TTC549 (cell line): Measurements from ENCODE around the gene MAP6D1.

ENCODE experiments used
- FAIRE-seq: peaks from 2 replicates; lab custom pipeline; 2012; peaks lifted over from hg19 to GRCh38; lab: Jason Lieb, UNC

MAP6D1 gene

GRCh38 chr3:183823963-183824362 is 1.4 kb downstream of the MAP6D1 start:
- no peak for FAIRE-seq

GRCh38 chr3:183822631-183823030 is 2.7 kb downstream of the MAP6D1 start:
- FAIRE-seq = no peak

DNA sequence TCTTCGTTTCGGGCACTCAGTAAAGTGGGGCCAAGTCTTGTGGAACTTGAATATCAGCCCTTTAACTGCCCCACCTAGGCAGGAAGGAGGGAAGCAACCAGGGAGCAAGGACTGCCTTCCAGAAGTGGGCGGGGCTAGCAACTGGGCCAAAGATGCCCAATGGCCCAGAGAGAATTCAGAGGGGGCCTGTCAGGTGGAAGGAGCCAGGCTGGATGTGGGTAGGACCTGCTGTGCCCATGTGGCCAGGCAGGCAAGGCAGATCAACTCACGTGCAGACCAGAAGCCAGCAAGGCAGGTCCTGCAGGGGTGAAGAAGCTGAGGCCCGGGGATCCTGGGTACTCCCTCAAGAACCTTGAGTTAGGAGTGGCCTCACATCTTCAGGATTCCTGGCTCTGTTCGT is 5.5 kb downstream of the MAP6D1 start:
- no peak for FAIRE-seq

DNA sequence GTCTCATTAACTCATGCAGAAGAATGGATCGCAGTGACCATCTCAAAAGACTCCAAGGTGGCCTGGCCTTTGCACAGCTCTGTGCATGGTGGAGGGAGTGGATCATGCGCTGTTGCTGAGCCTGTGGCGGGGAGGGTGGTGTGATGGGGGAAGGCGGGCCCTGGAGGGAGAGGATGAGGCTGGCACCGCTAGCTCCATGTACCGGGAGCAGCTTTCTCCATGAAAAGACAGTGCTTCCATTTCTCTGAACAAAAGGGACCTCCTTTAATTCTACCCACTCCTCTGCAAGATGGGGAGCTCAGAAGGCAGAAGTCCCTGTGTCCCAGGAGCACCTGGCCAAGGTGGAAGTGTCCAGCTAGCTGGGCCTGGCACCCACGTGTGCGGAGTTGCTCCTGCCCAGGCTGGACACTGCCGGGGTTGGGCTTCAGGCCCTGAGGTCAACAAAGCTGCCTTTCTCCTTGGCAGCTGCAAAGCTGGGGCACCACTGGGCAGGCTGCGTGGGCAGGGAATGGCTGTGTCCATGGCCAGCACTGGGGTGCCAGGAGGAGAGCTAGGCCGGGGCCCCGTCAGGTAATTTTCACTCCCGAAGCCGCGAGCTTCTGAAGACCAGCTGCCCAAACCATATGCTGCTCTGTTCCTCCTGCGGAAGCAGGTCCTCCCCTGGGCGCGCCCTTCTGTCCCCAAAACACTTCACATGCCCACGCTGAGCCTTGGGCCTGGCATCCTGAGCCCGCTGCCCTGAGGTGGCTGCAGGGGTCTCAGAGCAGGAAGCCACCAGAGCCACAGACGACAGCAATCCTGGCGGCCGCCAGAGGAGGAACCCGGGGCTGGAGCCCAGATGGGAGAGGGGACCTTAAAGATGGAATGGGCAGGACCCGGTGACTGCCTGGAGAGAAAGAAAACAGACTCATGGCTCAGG is 6.4 kb downstream of the MAP6D1 start:
- no peak for FAIRE-seq

GRCh38 chr3:183818041-183818620 is 7.2 kb downstream of the MAP6D1 start:
- FAIRE-seq = no peak

GRCh38 chr3:183817639-183818038 is 7.7 kb downstream of the MAP6D1 start:
- no peak for FAIRE-seq

DNA sequence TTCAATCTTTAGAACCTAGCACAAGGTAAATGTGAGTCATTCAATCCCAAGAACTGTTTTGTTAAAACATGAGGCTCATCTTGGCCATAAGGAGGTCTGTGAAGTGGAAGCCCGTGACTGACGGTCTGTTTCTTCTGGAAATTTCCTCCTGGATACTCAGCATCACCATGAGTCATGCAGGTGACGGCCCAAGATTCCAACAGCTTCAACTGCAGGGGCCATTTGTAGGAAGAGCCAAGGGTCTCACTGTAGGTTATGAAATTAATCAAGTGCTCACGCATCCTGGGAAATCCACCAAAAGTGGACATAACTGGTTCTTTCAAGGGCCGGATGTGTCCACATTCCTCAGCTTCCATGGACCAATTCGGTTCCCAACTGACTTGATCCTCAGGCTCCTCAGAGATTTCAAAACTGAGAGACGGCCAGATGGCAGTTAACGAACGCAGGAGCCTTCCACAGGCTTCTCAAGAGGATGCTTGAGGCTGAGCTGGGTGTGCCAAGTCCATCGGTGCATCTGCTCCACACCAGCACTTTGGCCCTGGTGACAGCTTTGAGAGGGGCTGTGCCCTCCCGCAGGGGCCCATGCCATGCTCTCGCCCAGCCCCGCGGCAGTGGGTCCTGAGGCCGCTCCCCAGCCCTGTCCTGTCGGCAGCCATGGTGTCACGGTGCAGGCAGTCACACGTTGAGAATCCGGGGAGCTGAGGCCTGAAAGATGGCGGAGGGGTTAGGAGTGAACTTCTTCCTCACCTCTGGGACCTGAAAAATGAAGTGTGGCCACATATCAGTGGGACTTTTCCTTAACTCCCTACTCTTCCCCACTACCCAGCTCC is 8.5 kb downstream of the MAP6D1 start:
- no peak for FAIRE-seq

- FAIRE-seq = no peak
Measured at GRCh38 chr3:183815951-183816475, 9.4 kb downstream of the MAP6D1 start.

GRCh38 chr3:183815563-183815940 is 9.8 kb downstream of the MAP6D1 start:
- no peak for FAIRE-seq

DNA sequence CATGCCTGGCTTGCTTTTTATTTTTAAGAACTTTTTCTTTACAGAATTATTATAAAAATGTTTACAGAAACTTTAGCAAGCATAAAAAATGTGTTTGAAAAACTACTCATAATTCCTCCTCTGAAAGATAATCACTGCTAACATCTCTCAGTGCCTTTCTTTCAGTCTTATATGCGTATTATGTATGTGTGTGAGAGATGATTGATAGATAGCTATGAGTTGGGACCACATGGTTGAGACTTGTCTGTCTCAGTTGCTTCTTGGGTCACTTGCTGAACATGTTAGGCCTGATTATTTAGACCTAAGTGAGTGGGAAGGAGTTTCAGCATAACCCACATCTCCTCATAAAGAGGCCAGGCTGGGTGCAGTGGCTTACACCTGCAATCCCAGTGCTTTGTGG is 11.1 kb downstream of the MAP6D1 start:
- FAIRE-seq = no peak

DNA sequence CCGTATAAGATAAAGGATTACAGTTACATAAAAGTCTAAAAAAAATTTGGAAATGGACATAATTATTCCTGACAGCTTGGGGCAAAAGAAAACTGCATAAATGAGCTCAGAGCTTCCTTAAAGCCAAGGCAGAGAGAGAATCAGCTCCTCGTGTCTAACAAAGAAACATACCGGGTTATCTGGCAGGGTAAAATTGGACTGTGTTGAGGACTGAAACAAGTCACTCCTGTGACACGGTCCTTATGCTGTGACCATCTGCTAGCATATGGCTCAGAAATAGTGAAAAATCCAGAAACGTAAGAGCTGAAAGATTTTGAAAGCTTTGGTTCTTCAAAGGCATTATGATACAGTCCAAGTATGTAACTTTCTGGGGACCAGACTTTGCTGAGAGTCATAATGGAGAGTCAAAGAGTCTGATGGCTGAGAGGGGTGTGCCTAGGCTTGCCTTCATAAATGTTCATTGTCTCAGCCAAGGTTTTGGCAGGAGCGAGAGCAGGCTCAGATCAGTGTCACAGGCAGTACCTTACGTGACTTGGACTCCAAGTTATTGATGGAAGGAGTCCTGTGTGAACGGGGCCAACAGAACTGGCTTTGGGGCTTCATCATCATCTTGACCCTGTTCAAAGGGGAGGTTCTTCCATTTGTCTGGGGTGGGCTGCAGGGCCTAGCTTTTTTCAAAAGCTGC is 12.5 kb downstream of the MAP6D1 start:
- no peak for FAIRE-seq

- FAIRE-seq = no peak
Measured at GRCh38 chr3:183811638-183812037, 13.7 kb downstream of the MAP6D1 start.

- no peak for FAIRE-seq
Measured at GRCh38 chr3:183810643-183811594, 14.5 kb downstream of the MAP6D1 start.

DNA sequence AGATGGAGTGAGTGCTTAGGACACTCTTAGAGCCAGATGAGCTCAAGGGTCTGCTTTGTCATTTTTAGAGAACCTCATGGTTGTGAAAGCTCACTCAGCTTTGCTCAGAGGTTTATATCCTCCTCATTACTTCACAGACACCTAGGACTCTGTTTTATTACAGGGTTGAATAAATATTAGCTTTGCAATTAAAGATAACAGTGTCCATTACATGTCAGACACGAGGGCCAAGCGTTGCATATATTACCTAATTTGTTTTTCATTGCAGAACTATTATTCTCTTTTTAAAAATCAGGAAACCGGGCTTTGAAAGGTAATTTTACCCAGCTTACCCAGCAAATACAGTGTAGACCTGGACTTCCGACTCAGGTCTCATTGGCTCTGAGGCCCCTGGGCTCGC is 16.1 kb downstream of the MAP6D1 start:
- no peak for FAIRE-seq

- FAIRE-seq = no peak
Measured at GRCh38 chr3:183808355-183808754, 17.0 kb downstream of the MAP6D1 start.

- no peak for FAIRE-seq
Measured at GRCh38 chr3:183807881-183808280, 17.5 kb downstream of the MAP6D1 start.

DNA sequence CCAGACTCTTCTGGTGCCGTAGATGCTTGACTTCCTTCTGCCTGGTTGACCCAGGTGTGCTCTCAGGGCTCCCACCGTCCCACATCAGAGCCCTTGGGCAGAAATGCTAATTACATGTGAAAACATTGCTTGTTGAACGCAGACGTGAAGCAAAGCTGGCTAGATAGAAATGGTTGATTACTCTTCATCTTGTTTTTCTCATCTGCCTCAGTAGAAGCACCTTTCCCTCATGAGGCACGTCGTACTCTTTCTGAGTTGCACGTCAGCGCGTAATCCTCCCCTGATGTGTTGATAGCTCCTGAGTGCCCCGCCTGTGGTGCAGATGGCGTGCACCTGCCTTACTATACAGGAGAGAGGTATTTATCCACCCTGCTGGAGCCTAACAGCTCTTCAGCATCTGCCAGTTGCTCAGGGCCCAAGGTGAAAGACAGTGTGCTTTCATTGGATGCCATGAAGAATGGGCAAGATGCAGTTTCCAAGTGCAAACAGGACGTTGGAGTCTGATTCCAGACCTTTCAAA is 18.1 kb downstream of the MAP6D1 start:
- FAIRE-seq = no peak

DNA sequence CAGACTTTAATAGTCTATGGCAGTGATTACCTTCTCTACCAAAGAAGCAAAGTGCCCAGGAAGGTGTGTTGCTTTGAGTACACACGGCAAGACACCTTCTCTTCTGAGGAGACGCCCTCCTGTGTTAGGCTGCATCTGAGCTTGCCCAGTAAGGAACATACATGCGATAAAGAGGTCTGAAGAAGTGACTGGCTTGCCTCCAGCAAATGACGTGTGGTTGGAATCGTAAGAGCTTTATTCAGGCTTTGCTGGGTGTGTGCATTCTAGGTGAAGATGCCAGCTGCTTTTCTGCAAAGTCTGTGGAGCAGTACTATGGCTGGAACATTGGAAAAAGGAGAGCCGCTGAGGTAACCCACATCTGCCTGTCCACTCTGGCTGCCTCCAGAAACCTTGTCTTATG is 22.4 kb downstream of the MAP6D1 start:
- FAIRE-seq = no peak

DNA sequence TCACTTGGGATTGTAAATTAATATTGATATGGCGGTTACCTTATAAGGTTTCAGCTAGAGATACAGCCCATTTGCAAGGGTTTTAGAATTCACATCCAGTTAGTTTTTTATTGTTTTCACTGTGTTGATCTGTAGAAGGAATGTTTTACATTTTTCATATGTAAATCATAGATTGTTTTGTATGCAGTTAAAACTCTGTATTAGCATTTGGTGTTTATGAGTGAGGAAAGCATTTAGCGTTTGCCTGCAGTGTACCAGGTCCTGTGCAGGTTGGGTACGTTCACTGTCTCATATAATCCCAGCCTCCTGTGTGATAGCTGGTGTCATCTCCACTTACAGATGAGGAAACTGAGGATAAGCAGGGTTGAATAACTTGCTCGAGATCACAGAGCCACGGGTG is 23.8 kb downstream of the MAP6D1 start:
- FAIRE-seq = no peak

DNA sequence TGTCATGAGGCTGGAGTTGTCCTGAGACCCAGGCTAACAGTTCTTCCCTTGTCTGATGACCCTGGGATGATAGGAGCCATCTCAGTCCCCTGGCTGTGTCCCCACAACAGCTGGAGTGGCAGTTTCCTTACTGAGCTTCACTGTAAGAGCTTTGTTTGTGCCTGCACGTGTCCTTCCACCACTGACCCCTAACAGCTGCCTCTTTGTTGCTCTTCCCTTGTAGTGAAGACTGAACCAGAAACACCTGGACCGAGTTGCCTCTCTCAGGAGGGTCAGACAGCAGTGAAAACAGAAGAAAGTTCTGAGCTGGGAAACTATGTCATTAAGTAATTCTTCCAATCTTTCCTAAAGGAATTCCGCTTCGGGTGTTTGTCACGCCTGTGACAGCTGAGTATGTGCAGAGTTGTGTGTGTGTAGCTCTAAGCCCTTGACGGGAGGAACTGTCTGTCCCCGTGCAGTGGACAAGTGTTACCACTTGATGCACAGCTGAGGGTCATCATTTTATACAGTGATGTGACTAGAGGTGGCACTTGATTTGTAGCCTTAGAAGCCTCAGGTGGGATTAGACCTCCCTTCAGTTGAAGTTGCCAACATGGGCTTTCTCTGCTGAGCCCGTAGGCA is 25.0 kb downstream of the MAP6D1 start:
- FAIRE-seq = no peak
